Activated CD8-positive, alpha-beta memory T cell treated with anti-CD3 and anti-CD28 coated beads for 1 hour (primary cell): ENCODE measurements around the gene NIPA2.

Experiments used
- DNase-seq, 2 donors: peaks; one replicate each; pipeline ENCODE4 v3.0.0-alpha.2; 2020; ENCODE audit warnings: low read depth in 1 of 2; ENCODE audit errors: extremely low read depth in 1 of 2

NIPA2 gene

GRCh38 chr15:22831473-22831872 is 7.0 kb upstream of the NIPA2 start:
- DNase-seq: no peak

DNA sequence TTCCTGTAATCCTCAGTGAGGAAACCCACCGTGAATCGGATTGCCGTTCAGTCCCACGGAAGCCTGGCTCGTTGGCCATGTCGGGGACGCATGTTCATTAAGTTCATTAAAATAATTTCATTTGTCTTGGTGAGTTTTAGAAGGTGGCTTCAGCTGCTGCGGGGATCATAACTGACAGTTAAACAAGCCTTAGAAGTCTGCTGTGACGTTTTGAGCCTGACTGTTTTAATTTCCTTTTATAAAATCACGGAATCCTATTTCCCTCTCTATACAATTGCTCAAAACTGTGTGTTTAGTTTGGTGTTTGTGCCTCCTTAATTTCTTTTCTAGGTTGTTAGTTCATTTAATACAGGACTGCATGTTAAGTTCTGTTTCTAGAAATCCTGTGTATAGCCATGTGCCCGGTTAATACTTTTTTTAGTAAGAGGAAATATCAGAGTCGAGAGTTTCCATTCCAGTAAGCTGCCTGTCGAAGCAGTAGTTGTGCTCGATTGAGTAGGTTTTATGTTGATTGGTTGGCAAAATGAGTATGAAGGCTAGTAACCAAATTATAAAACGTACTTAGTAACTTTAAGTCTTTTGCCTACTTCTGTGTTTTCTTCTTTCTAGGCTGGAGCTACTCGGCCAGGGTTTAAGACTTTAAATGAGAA is 705 bp downstream of the NIPA2 start:
- no peak for DNase-seq

DNA sequence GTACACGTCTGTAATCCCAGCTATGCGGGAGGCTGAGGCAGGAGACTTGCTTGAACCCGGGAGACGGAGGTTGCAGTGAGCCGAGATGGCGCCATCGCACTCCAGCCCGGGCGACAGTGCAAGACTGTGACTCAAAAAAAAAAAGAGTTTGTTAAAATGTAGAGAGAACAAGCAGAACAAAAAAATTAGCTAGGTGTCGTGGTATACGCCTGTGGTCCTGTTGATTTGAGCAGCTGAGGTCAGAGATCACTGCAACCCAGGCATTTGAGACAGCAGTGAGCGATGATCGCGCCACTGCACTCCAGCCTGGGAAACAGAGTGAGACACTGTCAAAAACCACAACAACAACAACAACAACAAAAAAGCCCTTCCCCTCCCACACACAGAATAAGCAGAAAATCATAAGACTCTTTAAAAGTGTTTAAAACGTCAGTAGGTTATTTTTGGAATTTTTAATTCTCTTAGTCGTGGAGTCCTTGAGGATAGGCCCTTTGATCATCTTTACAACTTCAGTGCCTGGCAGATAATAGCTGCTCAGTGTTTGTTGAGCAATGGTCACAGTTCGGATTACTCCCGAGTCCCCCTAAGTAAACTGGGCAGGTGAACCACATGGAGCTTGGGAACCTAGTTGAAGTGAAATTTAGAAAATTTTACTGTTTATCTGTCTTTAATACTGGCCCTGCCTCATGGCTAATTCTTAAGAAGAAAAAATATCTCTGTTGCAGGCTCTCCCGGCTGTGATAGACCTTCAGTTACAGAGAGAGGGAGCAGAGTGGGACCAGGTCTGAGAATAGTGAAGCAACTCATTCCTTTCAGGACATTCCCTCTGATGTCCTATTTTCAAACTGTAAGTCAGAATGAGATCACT is 6.2 kb downstream of the NIPA2 start:
- no peak for DNase-seq

DNA sequence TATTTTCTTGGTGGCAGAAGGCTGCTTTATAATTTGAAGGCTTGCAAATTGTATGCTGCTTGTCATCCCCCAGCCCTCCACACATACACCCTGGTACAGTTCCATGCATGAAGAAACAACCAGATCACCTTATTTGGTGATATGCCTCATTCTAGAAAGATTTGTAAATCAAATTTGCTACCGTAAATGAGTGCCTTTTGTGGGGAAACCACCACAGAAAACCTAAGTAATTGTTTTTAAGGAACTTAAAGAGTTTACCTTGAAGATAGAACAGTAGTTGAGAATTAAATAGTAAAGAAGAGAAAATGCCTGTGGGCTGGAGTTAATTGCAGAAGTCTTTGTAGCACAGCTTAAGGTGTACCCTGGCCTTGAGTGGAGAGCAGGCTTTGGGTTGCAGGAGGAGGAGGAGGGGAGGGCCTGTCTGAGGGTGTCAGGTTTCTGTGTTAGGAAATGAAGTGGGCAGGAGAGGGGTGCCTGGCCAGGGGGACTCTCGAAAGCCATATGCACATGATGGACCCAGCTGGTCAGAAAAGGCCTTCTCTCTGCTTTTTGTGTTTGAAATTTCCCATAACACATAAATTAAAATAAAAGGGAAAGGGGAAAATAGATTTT is 6.9 kb downstream of the NIPA2 start:
- DNase-seq: no peak

DNA sequence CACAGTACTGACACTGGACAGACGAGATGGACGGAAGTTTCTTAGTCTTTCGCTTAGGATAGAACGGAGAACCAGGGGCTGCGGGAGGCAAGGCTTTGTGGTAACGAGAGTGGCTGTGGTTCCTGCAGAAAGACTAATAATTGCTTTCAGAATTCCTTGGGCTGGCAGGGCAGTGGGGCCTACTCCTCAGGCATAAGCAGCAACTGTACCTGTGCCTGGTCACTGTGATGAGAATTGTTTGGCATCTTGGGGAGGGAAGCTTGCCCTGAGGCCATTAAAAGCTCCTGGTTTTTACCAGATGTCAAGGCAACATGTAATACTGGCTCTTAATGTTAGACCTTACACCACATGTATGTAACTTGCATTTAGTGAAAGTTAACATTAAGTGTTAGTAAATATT is 7.6 kb downstream of the NIPA2 start:
- DNase-seq: no peak

- DNase-seq: no peak
These were observed 11.6 kb downstream of the NIPA2 start for GRCh38 chr15:22850055-22850454.

DNA sequence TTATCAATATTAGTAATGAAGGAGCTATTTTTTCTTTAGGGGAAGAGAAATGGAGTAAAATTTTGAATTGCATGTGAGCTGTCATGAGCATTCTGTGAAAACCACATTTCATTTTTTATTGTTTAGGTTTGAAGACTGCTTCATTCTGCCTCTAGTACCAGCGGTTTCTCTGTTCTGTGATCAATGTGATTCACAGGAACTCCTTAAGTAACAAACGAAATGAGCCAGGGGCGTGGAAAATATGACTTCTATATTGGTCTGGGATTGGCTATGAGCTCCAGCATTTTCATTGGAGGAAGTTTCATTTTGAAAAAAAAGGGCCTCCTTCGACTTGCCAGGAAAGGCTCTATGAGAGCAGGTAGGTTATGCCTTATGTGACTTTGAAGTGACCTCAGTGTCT is 13.0 kb downstream of the NIPA2 start:
- no peak for DNase-seq

GRCh38 chr15:22855791-22856190 is 17.3 kb downstream of the NIPA2 start:
- DNase-seq: no peak

DNA sequence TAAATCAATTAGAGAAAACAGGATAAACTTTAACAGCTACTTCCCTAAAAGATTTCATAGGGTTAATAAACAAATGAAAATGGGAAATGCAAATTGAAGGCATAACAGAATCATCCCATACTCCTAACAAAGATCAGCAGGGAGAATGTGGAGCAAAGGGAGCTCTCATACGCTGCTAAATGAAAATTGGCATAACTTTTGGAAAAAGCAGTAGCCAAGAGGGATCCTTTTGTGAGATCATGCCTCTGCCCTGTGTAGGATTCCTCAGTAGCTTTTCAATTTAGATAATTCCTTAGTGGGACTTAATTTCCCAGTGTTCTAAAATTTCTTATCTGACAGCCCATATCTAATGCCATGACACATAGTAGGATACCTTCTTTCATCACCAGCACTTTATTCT is 18.2 kb downstream of the NIPA2 start:
- DNase-seq: no peak

DNA sequence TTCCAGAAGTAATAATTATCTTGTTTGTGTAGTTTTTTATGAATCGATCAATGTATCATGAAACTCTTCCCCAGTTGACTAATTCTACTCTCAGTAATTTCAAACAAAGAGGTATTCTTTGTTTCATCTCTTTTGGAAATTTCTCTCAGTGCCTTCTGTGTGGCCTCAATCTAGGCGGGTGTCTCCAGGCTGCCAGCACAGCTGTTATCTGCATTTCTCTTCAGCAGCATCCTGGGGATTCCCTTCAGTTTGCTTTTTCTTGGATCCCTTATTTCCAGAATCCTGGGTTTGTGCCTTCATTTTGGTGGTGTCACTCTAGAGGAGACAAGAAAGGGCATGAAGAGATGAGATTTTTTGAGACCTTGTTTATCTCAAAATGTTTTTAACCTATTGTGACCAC is 22.7 kb downstream of the NIPA2 start:
- DNase-seq: no peak

DNA sequence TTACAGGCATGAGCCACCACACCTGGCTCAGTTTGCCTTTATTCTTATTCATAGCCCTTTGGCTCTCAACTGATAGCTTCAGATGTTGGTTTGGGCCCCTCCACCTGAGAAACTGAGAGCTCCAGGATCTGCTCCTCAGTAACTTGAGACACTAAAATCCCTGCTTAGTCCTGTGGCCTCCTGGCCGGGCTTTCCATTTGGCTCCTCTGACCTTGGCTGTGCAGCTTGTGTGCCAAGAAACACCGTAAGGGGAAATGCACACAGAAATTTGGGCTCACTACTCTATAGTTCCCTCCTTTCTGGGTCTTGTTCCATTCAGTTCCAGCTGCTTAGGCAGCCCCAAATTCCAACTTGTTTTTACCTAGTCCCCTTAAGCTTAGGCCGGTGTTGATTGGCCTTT is 24.9 kb downstream of the NIPA2 start:
- DNase-seq: no peak

DNA sequence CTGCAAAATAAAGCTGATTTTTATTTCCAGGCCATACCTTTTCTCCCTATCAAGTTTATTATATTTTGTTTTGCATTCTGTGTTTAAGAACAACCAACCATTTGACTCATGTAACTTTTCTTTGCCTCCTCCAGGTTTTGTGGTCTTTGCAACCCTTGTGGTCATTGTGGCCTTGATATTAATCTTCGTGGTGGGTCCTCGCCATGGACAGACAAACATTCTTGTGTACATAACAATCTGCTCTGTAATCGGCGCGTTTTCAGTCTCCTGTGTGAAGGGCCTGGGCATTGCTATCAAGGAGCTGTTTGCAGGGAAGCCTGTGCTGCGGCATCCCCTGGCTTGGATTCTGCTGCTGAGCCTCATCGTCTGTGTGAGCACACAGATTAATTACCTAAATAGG is 27.6 kb downstream of the NIPA2 start:
- DNase-seq: no peak

GRCh38 chr15:22867886-22868285 is 29.4 kb downstream of the NIPA2 start:
- DNase-seq: no peak

DNA sequence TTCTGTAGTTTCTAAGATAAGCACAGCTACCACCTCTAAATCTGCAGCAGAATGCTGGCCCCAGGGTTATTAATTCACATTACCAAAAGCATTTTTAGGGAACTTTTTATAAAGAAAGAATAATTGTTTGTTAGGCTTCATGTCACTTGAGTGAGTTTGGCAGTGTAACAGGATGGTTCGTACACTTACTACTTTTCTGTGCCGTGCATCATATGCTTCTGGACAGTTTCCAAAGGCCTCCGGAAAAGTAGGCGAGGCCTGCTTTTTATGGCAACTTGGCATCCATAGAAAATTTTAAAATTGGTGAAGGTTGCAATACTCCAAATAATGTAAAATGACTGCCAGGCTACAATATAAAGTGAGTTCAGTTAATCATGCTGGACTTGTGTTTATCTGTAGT is 30.0 kb downstream of the NIPA2 start:
- DNase-seq: no peak

DNA sequence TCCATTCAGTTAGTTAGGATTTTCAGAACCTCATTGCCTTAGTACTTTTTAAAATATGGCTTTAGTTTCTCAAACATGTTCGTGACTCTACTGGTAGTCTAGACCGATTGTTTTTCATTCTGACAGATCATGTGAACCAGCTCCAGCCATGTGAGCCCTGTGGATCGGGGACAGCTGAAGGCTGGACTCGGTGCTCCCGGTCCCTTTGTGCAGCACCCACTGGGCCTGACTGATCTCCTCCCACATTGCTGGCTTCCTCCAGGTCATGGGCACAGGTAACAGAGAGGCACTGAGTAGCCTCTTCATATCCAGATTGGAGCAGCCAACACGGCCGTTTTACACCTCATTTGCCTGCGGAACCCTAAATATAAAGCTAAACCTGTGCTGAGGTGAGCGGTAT is 30.5 kb downstream of the NIPA2 start:
- DNase-seq: no peak

GRCh38 chr15:22869856-22870255 is 31.4 kb downstream of the NIPA2 start:
- no peak for DNase-seq

- no peak for DNase-seq
These were observed 32.4 kb downstream of the NIPA2 start for GRCh38 chr15:22870865-22871264.

GRCh38 chr15:22871481-22872086 is 33.1 kb downstream of the NIPA2 start:
- DNase-seq: no peak

DNA sequence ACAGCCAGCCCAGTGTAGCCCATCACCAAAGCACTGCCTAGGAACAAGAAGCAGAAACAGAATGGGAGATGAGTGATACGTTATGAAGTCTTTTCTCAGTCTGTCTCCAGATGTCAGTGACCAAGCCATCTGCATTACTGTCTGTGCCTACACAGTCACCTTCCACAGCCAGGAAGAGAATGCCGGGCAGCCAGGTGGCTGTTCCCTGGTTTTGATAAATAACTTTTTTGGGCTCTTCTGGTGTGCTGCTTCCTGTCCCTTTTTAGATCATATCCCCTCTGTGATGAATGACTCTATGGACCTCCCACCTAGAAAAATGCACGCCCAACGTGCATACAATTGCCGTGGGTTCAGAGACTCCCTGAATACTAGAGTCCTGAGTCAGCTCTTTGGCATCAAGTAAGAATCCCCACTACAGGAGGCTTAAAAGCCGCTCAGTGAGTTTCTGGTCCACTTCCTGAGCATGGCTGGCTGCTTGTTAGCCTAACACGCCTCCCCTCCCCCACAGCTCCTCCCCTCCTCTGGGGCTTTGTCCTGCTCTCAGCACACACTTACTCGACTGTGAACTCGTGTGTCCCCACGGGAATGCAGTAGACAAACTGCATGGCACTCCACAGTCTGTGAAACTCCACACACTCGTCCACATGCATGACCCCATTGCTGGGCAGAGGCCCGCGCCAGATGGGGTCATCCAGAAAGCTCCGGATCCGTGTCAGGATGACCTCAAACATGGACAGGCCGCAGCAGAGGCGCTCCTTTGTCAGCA is 34.7 kb downstream of the NIPA2 start:
- no peak for DNase-seq

DNA sequence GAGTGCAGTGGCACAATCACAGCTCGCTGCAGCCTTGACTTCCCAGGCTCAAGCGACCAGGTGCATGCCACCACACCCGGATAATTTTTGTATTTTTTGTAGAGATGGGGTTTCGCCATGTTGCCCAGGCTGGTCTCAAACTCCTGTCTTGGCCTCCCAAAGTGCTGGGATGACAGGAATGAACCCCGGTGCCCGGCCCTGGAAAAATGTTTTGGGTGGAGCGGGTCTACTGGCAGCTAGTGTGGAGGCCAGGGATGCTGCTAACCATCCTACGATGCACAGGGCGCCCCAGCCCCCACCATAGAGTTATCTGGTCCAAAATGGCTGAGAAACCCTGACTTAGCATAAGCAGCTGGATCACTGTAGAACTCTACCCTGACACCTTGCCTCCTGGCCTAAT is 35.4 kb downstream of the NIPA2 start:
- no peak for DNase-seq

GRCh38 chr15:22874256-22874655 is 35.8 kb downstream of the NIPA2 start:
- DNase-seq: no peak
